GM12891 (cell line): ENCODE data around the gene SLC1A6.

Source experiments
- DNase-seq: peaks from one replicate; pipeline ENCODE4 v3.0.0; 2011; ENCODE audit warnings: low spot score; ENCODE audit not compliant: insufficient read length
- FAIRE-seq: peaks from 2 replicates; lab custom pipeline; 2011; peaks lifted over from hg19 to GRCh38; lab: Jason Lieb, UNC
- PAX5 ChIP-seq: IDR thresholded peaks from 2 replicates; pipeline ENCODE4 v1.6.1; 2011; ENCODE audit warnings: low read length, moderate library complexity, mild to moderate bottlenecking; ENCODE audit not compliant: insufficient read depth, severe bottlenecking
- POLR2A ChIP-seq: IDR thresholded peaks from 2 replicates; pipeline ENCODE4 v1.6.1; 2011; ENCODE audit warnings: low read depth, low read length, control low read depth
- POLR2AphosphoS5 ChIP-seq: IDR thresholded peaks from 2 replicates; pipeline ENCODE4 v1.6.1; 2011; ENCODE audit warnings: low read depth, low read length, control low read depth
- POU2F2 ChIP-seq: IDR thresholded peaks from 2 replicates; pipeline ENCODE4 v1.6.1; 2011; ENCODE audit warnings: low read depth, mild to moderate bottlenecking, control low read depth, low read length, moderate library complexity
- SPI1 ChIP-seq: IDR thresholded peaks from 2 replicates; pipeline ENCODE4 v1.6.1; 2011; ENCODE audit warnings: low read depth, low read length, control low read depth
- TAF1 ChIP-seq: IDR thresholded peaks from 2 replicates; pipeline ENCODE4 v1.6.1; 2011; ENCODE audit warnings: low read depth, low read length, control low read depth

SLC1A6 gene

GRCh38 chr19:15008308-15008707 lies 28.6 kb upstream of the SLC1A6 start:
- DNase-seq (no peak), FAIRE-seq (no peak)
- TF ChIP-seq POLR2A: no peak

DNA sequence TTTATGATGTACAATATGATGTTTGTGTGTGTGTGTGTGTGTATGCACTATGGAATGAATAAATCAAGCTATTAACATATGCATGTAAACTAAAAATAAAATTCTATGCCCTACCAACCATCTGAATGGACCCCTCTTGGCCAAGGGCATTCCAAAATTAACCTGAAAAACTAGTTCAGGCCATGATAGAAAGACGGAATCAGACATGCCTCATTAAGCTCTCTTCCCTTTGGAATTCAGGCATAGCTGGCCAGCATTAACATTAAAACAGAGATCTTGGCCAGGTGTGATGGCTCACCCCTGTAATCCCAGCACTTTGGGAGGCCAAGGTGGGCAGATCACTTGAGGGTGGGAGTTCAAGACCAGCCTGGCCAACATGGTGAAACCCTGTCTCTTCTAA lies 18.3 kb upstream of the SLC1A6 start:
- FAIRE-seq (no peak), DNase-seq (no peak)
- TF ChIP-seq POLR2A: no peak
- TF ChIP-seq SPI1: no peak
- TF ChIP-seq POLR2AphosphoS5: no peak
- TF ChIP-seq POU2F2: no peak
- no peak for TF ChIP-seq TAF1
- no peak for TF ChIP-seq PAX5

- FAIRE-seq: no peak
- DNase-seq: no peak
- TF ChIP-seq SPI1: no peak
- no peak for TF ChIP-seq POLR2AphosphoS5
Measured at GRCh38 chr19:14992780-14993179, 13.1 kb upstream of the SLC1A6 start.

- no peak for DNase-seq
- TF ChIP-seq PAX5 (no peak), TAF1 (no peak), POU2F2 (no peak), SPI1 (no peak)
- FAIRE-seq: no peak
Measured at GRCh38 chr19:14985133-14985532, 5.5 kb upstream of the SLC1A6 start.

- TF ChIP-seq SPI1 (no peak), PAX5 (no peak), POLR2AphosphoS5 (no peak), POLR2A (no peak), POU2F2 (no peak), TAF1 (no peak)
- no peak for FAIRE-seq
- DNase-seq: no peak
Measured at GRCh38 chr19:14978161-14978776, 1.4 kb downstream of the SLC1A6 start.

DNA sequence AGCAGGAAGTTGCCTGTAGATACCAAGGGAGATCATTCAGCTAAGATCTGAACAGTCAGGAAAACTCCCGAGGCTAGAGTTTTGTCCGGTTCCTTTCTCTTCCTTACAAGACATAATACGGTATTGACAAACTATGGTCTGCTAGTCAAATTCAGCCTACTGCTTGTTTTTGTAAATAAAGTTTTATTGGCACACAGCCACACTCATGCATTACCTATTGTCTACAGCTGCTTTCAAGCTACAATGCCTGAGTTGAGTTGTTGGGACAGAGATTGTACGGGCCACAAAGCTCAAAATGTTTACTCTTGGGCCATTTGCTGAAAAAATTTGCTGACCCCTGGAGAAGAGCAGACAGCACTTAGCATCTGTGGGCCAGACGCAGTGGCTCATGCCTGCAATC lies 2.5 kb downstream of the SLC1A6 start:
- no peak for FAIRE-seq
- no peak for TF ChIP-seq POU2F2
- no peak for TF ChIP-seq POLR2AphosphoS5
- no peak for TF ChIP-seq POLR2A
- TF ChIP-seq PAX5: no peak
- no peak for TF ChIP-seq SPI1
- TF ChIP-seq TAF1: no peak
- DNase-seq: no peak

- FAIRE-seq (no peak), DNase-seq (no peak)
- TF ChIP-seq TAF1: no peak
- TF ChIP-seq POU2F2: no peak
- TF ChIP-seq SPI1: no peak
- no peak for TF ChIP-seq PAX5
- TF ChIP-seq POLR2A: no peak
- TF ChIP-seq POLR2AphosphoS5: no peak
Measured at GRCh38 chr19:14974488-14974887, 5.2 kb downstream of the SLC1A6 start.

DNA sequence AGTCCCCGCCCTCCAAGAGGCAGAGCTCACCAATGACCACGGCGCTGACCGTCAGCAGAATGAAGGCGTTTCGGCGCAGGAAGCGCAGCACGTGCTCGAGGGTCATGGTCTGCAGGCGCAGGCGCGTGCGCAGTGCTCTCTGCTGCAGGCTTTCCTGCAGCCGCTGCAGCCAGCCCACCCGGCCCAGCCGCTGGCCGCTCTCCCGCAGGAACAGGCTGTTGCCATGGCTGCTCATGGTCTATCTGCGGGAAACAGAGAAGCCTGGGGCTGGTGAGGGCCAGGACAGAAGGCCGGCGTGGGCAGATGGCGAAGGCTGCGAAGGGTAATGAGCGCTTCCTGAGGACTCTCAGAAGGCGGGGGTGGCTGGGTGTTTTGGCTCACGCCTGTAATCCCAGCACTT lies 7.0 kb downstream of the SLC1A6 start:
- no peak for FAIRE-seq
- no peak for TF ChIP-seq POLR2A
- TF ChIP-seq POLR2AphosphoS5: no peak
- no peak for TF ChIP-seq SPI1
- no peak for TF ChIP-seq PAX5
- no peak for TF ChIP-seq POU2F2
- no peak for TF ChIP-seq TAF1
- no peak for DNase-seq

DNA sequence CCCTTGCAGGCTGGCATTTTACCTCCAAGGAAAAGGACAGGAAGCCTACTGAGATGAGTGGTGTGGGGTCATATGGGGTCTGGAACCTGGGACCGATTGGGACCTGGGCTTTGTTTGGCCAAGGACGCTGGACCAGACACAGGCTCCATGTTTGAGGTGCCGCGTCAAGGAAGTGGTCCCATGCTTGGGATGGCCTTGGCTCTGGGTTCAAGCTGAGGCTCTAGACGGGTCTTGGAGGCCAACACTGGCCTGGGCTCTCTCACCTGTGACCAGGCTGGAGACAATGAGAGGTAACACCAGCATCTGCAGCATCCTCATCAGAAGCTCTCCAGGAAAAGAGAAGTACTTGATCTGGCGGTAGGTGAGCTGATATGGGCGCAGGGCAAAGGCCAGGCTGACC lies 8.2 kb downstream of the SLC1A6 start:
- FAIRE-seq: no peak
- no peak for DNase-seq
- TF ChIP-seq PAX5 (no peak), SPI1 (no peak), POU2F2 (no peak), TAF1 (no peak), POLR2AphosphoS5 (no peak), POLR2A (no peak)

DNA sequence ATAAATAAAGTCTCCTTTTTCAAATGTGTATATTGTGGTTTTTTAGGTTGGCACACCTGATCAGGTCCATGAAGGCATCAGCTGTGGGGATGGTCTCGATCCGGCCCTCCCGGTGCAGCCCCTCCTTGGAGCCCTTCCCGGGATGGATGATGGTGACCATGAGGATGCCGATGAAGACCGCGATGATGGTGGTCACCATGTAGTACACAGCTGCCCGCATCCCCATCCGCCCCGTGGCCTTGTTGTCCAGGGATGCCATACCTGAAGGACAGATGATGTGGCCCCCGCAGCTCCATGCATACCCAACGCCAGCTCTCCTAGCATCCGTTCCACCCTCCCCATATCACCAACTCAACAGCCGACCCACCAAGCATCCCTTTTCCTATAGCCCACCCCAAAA lies 11.4 kb downstream of the SLC1A6 start:
- no peak for TF ChIP-seq POU2F2
- no peak for TF ChIP-seq SPI1
- TF ChIP-seq TAF1: no peak
- TF ChIP-seq PAX5: no peak
- TF ChIP-seq POLR2A: no peak
- TF ChIP-seq POLR2AphosphoS5: no peak
- FAIRE-seq (no peak), DNase-seq (no peak)
